Endodermal cell (in vitro differentiated cells): ENCODE results near the gene IFT122. TPM values are rescaled to one million over a fixed set of nuclear protein-coding genes. Genes with fewer than 3 reads are reported as not detected.

Experiments
- DNase-seq: peaks from one replicate; pipeline ENCODE4 v3.0.0-alpha.2; 2017
- H3K27ac ChIP-seq: 2 replicates; pipeline ENCODE4 v1.5.1; 2013; ENCODE audit warnings: mild to moderate bottlenecking, low read depth, low read length, moderate library complexity
- H3K27me3 ChIP-seq: 2 replicates; pipeline ENCODE4 v1.6.1; 2013; ENCODE audit warnings: mild to moderate bottlenecking, low read length, moderate library complexity; ENCODE audit not compliant: insufficient read depth, control insufficient read depth, poor library complexity, severe bottlenecking
- H3K36me3 ChIP-seq: 2 replicates; pipeline ENCODE4 v1.7.0; 2013; ENCODE audit warnings: mild to moderate bottlenecking, low read length, moderate library complexity; ENCODE audit not compliant: control insufficient read depth, insufficient read depth
- H3K4me1 ChIP-seq: one replicate; pipeline ENCODE4 v1.7.0; 2013; ENCODE audit warnings: low read length; ENCODE audit not compliant: control insufficient read depth, insufficient read depth
- H3K4me3 ChIP-seq: 2 replicates; pipeline ENCODE4 v1.5.1; 2013; ENCODE audit warnings: mild to moderate bottlenecking, low read length, moderate library complexity
- H3K9ac ChIP-seq: 2 replicates; pipeline ENCODE4 v1.6.1; 2013; ENCODE audit warnings: mild to moderate bottlenecking, low read length, moderate library complexity; ENCODE audit not compliant: poor library complexity, severe bottlenecking; ENCODE audit errors: extremely low read depth
- H3K9me3 ChIP-seq: 2 replicates; pipeline ENCODE4 v1.6.1; 2013; ENCODE audit warnings: mild to moderate bottlenecking, low read length, moderate library complexity; ENCODE audit not compliant: control insufficient read depth
- H3K27ac Mint-ChIP-seq: 2 replicates; pipeline ENCODE4 v1.8.0; 2020; ENCODE audit warnings: mixed read lengths
- H3K27me3 Mint-ChIP-seq: 2 replicates; pipeline ENCODE4 v1.8.0; 2021; ENCODE audit warnings: mild to moderate bottlenecking, mixed read lengths; ENCODE audit not compliant: insufficient read depth
- H3K36me3 Mint-ChIP-seq: 2 replicates; pipeline ENCODE4 v1.8.0; 2020; ENCODE audit warnings: low read depth, mixed read lengths
- H3K4me1 Mint-ChIP-seq: 2 replicates; pipeline ENCODE4 v1.8.0; 2020; ENCODE audit warnings: mixed read lengths
- H3K4me3 Mint-ChIP-seq: 2 replicates; pipeline ENCODE4 v1.8.0; 2020; ENCODE audit warnings: mild to moderate bottlenecking, moderate library complexity, mixed read lengths
- H3K9me3 Mint-ChIP-seq: 2 replicates; pipeline ENCODE4 v1.8.0; 2020; ENCODE audit warnings: mild to moderate bottlenecking, mixed read lengths
- CTCF ChIP-seq: fragments of 200-600 bp; sonication (generic); conservative IDR thresholded peaks from 2 replicates; pipeline ENCODE4 v1.5.0; 2021; ENCODE audit warnings: antibody characterized with exemption, mild to moderate bottlenecking
- WGBS, 2 experiments: methylation state at CpG; one replicate each; pipeline versions ENCODE4 v1.1.5 to v1.1.7; 2013; ENCODE audit warnings: missing lambda C conversion rate in 2 of 2, mixed read lengths in 1 of 2; ENCODE audit not compliant: insufficient coverage in 1 of 2, insufficient read length in 1 of 2; 5-methylcytosine and 5-hydroxymethylcytosine counted together
- total RNA-seq, 2 donors: library from RNA; stranded (reverse); fragmentation: NEBNext Ultra II Directional in 1 of 2; extraction: Animal tissue kit (Norgen Biotek cat#: 25700) in 1 of 2; gene quantifications; 2 replicates in 1 of 2; 3 replicates in 1 of 2; pipeline ENCODE4 v1.2.1, GENCODE V29; 2021

The IFT122 gene
- total RNA-seq, 2 donors from 2014 or later = 36.0 to 46.6 TPM

GRCh38 chr3:129445471-129445870 is 5.4 kb downstream of the IFT122 start:
- Histone ChIP-seq H3K36me3 (no peaks in the 10 kb centered on the region), H3K4me3 (no peak overlapping the region), H3K9me3 (no peaks in the 10 kb centered on the region), H3K27ac (no peak overlapping the region), H3K9ac (no peak overlapping the region), H3K4me1 (peaks cover 39% of the 10 kb centered on the region), H3K27me3 (no peaks in the 10 kb centered on the region)
- Mint-ChIP-seq H3K27me3 (no peaks in the 10 kb centered on the region), H3K36me3 (peaks cover 2% of the 10 kb centered on the region), H3K9me3 (no peaks in the 10 kb centered on the region), H3K27ac (no peak overlapping the region), H3K4me3 (no peak overlapping the region), H3K4me1 (peaks cover 82% of the 10 kb centered on the region)
- TF ChIP-seq CTCF = no peak
- 98 to 100% methylated on average over 2 to 3 of the region's 3 CpGs for WGBS, 2 experiments
- no peak for DNase-seq

- Histone ChIP-seq H3K36me3 (peaks cover 6% of the 10 kb centered on the region), H3K4me3 (peak overlapping the region; percentile 41), H3K27me3 (no peaks in the 10 kb centered on the region), H3K9ac (peak overlapping the region; percentile 46), H3K27ac (no peak overlapping the region), H3K4me1 (peaks cover 36% of the 10 kb centered on the region), H3K9me3 (no peaks in the 10 kb centered on the region)
- 83 to 85% methylated on average over 1 of the region's 1 CpG for WGBS, 2 experiments
- Mint-ChIP-seq H3K27me3 (no peaks in the 10 kb centered on the region), H3K4me3 (no peak overlapping the region), H3K9me3 (no peaks in the 10 kb centered on the region), H3K4me1 (peaks cover 76% of the 10 kb centered on the region), H3K36me3 (peaks cover 3% of the 10 kb centered on the region), H3K27ac (peak overlapping the region; percentile 94)
- TF ChIP-seq CTCF = no peak
- no peak for DNase-seq
Measured at GRCh38 chr3:129446926-129447325, 6.9 kb downstream of the IFT122 start.

- WGBS, 2 experiments = 74 to 88% methylated on average over 12 to 18 of the region's 18 CpGs
- Histone ChIP-seq H3K4me1 (peaks cover 30% of the 10 kb centered on the region), H3K4me3 (peak overlapping the region; percentile 2), H3K9ac (peak overlapping the region; percentile 9), H3K27ac (peak overlapping the region; percentile 16), H3K27me3 (no peaks in the 10 kb centered on the region), H3K9me3 (no peaks in the 10 kb centered on the region), H3K36me3 (peaks cover 11% of the 10 kb centered on the region)
- peak overlapping the region; percentile 0 for H3K4me3 Mint-ChIP-seq
- H3K9me3 Mint-ChIP-seq = no peaks in the 10 kb centered on the region
- DNase-seq = peak; percentile 62
- TF ChIP-seq CTCF = no peak
- peaks cover 9% of the 10 kb centered on the region for H3K36me3 Mint-ChIP-seq
- peak overlapping the region; percentile 74 for H3K27ac Mint-ChIP-seq
- H3K27me3 Mint-ChIP-seq = no peaks in the 10 kb centered on the region
- peaks cover 76% of the 10 kb centered on the region for H3K4me1 Mint-ChIP-seq
Measured at GRCh38 chr3:129448186-129448895, 8.3 kb downstream of the IFT122 start.
